DMS153 (cell line): ENCODE measurements around the gene LMF2.
"Not testable (repeated sequence)": the region's sequence is repeated elsewhere in the genome, so short reads cannot be mapped to it uniquely, and the experiment has no call there.

Source experiments
- DNase-seq: peaks from one replicate; lab custom pipeline; 2025; lab: John Stamatoyannopoulos, UW

The LMF2 gene

DNA sequence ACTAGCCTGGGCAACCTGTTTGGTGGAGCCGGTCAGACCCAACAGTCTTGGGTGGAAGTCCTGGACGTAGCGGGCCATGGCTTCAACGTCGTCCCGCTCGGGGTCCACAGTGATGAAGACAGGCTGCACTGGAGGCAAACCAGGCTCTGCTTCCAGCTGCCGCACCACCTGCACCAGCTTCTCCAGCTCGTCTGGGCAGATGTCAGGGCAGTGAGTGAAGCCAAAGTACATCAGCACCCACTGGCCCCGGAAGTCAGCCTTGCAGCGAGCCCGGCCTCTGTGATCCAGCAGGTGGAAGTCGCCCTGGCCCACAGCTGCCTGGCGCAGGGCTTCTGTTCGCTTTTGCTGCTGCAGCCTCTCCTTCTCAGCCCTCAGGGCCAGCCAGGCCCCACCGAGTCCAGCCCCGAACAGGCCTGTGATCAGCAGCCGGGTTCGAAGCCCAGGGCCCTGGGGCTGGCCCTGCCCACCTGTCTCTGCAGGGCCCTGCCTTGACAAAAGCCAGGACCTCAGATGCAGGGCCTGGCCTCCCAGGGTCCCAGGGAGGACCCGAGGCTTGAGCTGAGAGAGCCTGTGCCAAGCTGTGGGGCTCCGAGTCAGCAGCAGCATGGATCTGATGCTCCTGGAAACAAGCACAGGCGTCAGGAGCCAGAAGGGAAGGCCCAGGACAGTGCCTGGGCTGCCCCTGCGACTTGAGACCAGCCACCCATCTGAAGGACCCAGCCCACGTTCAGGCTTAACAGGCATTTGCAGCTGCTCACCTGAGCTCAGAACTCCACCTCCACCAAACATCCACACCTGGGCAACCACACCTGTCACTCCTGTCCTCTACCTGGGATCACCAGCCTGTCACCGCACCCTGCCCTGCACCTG is 16.5 kb upstream of the LMF2 start:
- no peak for DNase-seq

DNA sequence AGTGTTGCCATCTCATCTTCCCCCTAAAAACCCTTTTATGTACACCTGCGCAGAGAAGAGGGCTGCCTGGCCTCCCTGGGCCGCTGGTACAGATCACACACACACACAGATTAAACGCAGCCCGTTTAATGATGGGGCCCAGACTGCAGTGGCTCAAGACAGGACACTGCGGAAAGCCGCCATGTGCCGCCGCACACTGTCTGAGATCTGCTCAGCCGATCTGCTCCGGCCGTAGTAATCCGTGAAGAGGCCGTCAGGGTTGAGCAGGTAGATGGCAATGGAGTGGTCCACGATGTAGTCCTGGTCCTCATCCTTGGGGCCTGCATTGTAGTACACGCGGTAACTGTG is 15.9 kb upstream of the LMF2 start:
- no peak for DNase-seq

DNA sequence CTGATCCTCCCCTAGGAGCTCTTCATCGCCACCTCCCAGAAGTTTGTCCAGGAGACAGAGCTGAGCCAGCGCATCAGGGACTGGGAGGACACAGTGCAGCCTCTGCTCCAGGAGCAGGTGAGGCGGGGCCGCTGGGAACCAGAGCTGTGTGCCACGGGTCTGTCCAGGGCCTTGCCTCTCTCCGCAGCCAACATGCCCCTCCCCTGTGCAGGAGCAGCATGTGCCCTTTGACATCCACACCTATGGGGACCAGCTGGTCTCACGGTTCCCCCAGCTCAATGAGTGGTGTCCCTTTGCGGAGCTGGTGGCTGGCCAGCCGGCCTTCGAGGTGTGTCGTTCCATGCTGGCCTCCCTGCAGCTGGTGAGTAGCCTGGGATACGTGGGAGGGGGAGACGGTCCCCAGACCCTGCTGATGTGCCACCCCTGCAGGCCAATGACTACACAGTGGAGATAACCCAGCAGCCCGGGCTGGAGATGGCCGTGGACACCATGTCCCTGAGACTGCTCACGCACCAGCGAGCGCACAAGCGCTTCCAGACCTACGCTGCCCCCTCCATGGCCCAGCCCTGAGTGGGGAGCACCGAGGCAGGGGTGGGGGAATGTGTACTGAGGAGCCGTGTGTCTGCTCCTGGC is 15.4 kb upstream of the LMF2 start:
- no peak for DNase-seq

DNA sequence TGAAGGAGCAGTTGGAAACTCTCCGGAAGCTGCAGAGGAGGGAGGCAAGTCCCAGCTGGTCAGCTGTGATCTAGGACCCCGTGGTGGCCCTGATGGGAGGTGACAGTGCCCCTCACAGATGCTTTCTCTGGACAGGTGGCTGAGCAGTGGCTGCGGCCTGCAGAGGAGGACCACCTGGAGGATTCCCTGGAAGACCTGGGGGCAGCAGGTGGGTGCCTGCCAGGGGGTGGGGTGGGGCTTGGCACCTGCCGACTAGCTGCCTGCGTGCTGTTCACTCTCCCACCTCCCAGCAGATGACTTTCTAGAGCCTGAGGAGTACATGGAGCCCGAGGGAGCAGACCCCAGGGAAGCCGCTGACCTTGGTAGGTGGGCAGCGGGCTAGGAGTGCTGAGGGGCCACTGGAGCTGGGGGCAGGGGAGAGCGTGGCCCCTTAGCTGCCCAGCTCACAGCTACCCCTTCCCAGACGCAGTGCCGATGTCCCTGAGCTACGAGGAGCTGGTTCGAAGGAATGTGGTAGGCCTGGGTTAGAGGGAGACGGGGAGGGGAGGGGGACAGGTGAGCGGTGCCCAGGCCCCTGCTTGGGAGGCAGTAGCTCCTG is 14.8 kb upstream of the LMF2 start:
- DNase-seq, result no peak

- no peak for DNase-seq
Observed at GRCh38 chr22:50521710-50522109, 14.2 kb upstream of the LMF2 start.

- DNase-seq, result no peak
Observed at GRCh38 chr22:50520826-50521453, 13.4 kb upstream of the LMF2 start.

GRCh38 chr22:50520184-50520583 is 12.7 kb upstream of the LMF2 start:
- DNase-seq, result not testable (repeated sequence)

DNA sequence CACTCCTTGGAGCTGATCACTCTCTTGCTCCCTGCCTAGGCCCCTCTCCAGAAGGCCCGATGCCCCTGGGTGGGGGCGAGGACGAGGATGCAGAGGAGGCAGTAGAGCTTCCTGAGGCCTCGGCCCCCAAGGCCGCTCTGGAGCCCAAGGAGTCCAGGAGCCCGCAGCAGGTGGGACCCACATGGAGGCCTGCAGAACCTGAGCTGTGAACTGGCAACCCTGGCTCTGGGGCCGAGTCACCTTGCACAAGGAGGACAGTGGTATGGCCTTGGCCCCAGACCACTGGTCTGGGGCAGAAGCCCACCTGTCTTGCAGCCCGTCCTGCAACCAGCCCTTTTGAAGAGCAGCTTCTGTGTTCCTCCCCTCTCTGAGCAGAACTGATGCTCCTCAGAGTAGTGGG is 11.6 kb upstream of the LMF2 start:
- DNase-seq, result no peak

- DNase-seq, result no peak
Observed at GRCh38 chr22:50518606-50519005, 11.1 kb upstream of the LMF2 start.

GRCh38 chr22:50517495-50518260 is 10.2 kb upstream of the LMF2 start:
- DNase-seq, result no peak

GRCh38 chr22:50516891-50517290 is 9.4 kb upstream of the LMF2 start:
- no peak for DNase-seq

- DNase-seq, result no peak
Observed at GRCh38 chr22:50516068-50516467, 8.6 kb upstream of the LMF2 start.

DNA sequence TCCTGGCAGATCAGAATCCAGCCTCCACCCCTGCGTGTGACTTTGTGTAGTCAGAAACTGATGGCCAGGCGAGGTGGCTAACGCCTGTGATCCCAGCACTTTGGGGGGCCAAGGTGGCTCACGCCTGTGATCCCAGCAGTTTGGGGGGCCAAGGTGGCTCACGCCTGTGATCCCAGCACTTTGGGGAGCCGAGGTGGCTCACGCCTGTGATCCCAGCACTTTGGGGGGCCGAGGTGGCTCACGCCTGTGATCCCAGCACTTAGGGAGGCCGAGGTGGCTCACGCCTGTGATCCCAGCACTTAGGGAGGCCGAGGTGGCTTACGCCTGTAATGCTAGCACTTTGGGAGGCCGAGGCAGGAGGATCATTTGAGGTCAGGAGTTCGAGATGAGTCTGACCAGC is 5.7 kb upstream of the LMF2 start:
- DNase-seq, result no peak

- no peak for DNase-seq
Observed at GRCh38 chr22:50508897-50509296, 1.4 kb upstream of the LMF2 start.

DNA sequence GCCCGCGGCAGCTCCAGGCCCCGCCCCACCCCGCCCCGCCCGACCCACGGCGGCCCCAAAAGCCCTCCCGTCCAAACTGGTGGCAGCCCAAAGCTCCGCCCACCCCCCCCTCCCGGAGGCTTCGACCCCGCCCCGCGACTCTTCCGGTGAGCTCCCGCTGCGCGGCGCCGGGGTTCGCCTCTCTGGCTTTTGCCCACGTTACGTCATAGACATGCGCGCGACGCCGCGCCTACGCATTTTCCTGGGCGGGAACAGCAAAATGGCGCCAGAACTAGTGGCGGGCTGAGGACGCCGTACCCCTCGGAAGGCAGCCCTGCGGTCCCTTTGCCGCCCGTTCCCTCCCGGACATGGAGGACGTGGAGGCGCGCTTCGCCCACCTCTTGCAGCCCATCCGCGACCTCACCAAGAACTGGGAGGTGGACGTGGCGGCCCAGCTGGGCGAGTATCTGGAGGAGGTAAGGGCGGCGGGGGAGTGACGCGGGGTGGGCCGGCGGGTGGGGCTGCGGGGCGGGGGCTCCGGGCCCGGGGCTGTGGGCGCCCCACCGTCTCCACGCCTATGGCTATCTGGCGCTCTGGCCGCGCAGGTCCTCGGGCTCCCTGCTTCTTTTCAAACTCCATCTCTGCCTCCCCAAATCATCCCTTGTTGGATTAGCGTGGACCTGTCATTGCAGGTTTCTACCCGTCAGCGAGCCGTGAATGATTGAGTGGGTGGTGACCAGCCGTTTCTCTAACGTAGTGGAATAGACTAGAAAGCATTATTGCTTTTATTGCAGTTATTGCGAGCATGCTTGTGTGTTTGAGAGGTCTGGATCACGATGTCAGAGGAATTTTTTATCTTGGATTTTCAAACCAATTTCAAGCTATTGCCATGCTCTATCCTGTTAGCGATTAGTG is 736 bp upstream of the LMF2 start, which contains the start of gene NCAPH2:
Gene NCAPH2, plus strand, starts transcription at position 234 of the 894 bp plus-strand sequence. Its CDS starts 114 bp downstream, at position 348.
- DNase-seq, result peak; percentile 95

DNA sequence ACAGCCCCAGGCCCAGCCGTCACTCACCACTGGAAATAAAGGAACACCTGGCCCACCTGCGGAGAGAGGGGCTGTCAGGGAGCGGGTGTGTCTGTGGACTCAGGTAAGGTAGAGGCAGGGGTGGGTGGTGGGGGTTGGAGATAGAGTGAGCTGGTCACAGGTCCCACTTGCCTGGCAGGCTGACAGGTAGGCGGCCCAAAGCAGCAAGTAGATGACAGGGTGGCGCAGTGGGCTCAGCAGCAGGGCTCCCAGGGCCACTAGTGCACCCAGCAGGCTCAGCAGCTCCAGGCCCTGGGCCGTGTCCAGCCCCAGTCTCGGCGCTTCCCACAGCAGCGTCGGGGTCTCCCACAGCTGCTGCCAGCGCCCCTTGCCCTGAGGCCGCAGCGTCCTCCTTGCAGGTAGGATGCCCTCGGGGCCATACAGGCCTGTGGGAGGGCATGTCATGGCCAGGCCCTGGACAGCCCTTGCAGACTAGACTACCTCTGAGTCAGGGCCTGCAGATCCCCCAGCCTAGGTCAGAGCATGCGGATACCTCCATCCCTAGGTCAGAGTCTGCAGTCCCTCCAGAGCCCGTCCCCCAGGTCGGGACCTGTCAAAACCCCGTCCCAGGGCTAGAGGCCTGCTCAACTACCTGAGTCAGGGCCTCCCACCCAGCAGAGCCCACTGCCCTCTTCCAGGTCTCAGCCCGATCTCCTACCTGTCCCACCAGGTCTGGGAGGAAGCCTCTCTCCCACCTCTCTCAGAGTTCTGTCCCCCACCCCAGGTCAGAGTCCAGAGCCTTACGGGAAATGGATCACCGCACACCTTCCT is 686 bp downstream of the LMF2 start:
- DNase-seq, result no peak

GRCh38 chr22:50505776-50506610 is 1.5 kb downstream of the LMF2 start:
- DNase-seq, result no peak

DNA sequence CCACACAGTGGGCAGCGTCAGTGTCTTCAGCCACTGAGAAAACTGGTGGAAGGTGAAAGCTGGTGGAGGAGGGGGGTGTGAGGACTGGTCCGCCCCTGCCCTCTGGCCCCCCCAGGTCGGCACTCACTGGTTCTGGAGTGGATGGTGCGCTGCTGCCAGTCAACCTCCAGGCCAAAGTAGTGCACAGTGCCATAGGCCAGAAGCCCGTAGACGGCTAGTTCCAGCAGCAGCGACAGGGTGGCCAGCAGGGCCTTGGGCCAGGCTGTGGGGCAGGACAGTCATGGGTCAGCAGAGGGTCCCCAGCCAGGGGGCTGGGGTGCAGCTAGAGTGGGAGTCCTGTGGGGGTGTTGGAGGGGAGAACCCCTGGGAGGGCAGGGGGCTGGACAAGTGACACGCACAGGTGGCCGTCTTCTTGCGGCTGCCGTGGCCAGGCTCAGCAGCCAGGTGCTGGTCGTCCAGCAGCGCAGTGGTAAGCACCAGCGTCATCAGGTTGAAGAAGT is 2.2 kb downstream of the LMF2 start:
- no peak for DNase-seq
